LoVo (cell line): ENCODE results near the gene FKBP5.
"Not testable (repeated sequence)": the region's sequence is repeated elsewhere in the genome, so short reads cannot be mapped to it uniquely, and the experiment has no call there.

ENCODE experiments used
- DNase-seq: peaks from one replicate; pipeline ENCODE4 v3.0.0-alpha.2; 2016; ENCODE audit warnings: low spot score

FKBP5 gene

GRCh38 chr6:35583893-35584688 lies 104.6 kb downstream of the FKBP5 start:
- peak; percentile 72 for DNase-seq

- no peak for DNase-seq
Observed at GRCh38 chr6:35582315-35582714, 106.4 kb downstream of the FKBP5 start.

GRCh38 chr6:35581633-35582032 lies 107.1 kb downstream of the FKBP5 start:
- no peak for DNase-seq

DNA sequence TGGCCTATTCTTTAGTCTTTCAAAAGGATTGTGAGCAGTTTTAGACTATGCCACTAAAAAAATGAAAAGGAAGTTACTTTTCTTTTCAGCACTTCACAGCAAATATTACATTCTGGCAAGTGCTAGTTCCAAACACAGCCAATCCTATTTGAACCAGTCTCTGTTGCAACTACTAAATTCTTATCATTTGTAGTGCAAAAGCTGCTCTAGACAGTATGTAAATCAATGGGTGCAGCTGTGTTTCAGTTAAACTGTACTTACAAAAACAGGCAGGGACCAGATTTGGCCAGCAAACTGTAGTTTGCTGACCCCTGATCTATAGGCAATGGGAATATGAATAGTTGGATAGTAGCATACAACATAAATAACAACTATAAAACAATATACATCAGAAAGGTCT lies 107.9 kb downstream of the FKBP5 start:
- DNase-seq, result no peak

GRCh38 chr6:35576682-35577081 lies 112.0 kb downstream of the FKBP5 start:
- DNase-seq, result no peak

DNA sequence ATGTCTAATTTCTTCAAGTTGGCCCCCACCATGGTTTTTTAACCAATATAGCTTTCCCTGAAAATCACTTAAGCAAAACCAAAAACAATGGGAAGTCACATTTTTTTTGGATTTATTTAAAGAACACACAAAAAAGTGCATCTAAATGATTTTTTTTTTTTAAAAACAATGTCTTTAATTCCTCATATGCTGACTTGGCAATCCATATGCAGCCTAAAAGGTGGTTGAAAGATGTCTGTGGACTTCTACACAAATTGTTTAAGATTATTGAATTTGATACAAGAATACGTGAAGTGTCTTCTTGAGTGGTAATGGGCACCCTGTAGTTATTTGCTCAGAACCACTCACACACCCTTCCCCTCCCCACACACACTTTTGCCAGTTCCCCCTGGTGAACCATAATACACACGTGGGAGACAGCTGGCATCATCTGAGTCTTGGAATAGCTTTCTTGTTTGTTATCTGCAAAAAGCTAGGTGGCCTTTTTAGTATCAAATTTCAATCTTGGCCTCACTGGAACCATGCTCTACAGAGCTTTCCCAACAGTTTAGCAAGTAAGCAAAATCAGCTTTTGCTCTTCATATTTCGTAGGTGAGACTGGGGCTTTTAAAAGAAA lies 115.1 kb downstream of the FKBP5 start:
- DNase-seq, result no peak

GRCh38 chr6:35570885-35571330 lies 117.8 kb downstream of the FKBP5 start:
- DNase-seq, result not testable (repeated sequence)

DNA sequence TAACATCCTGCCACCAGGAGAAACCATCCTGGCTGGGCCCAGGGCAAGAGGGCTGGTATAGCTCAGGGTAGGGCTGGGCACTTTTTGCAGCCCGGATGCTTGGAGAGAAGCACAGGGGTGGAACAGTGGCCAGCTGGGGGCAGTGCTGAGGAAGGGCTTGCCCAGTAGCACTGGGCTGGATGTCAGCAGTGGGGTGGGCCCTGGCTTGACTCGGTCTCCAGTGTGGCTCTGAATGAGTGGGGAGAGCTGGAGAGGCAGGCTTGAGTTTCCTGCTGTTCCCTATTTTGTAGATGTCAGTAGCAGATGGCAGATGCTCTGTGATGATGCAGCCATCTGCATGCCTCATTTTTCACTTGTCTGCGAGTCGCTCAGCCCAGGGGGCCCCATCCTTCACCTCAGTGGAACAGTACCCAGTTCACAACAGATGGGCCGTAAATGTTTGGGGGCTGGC lies 119.7 kb downstream of the FKBP5 start:
- no peak for DNase-seq

DNA sequence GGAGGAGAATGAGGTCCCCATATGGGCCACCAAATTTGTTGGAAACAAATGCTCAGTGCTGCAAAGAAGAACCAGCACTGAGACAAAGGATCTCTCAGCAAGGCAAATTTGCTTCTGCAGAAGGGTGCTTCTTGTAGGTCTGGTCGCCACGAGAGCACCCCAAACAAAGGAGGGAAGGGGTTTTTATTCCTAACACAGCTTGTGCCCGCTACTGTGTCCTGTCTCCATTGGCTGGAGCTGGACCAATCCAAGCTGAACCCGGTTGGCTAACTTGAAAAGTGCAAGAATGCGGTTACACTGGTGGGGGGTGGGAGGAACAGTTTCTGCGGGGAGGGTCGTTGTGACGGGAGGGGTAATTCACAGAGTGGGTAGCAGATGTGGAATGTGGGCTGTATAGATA lies 121.9 kb downstream of the FKBP5 start:
- DNase-seq, result no peak

- no peak for DNase-seq
Observed at GRCh38 chr6:35564733-35565132, 124.0 kb downstream of the FKBP5 start.

DNA sequence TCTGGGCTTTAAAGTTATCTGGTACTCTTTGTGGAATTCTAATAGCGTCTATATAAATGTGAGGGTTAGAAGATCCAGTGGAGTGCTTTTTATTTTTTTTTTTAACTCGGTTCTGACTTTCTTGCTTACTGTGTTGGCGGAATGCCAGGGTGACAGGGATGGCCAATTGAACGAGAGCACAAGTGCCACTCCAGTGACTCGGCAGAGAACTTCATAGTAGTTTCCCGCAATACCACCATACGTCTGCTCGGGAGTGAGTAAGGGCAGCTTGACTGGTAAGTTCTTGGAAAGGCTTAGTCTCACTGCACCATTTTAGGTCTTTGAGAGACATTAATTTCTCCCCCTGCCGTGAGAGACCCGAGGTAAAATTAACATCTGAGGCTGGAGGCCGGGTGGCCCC lies 126.7 kb downstream of the FKBP5 start:
- no peak for DNase-seq

GRCh38 chr6:35561113-35561512 lies 127.6 kb downstream of the FKBP5 start:
- no peak for DNase-seq

DNA sequence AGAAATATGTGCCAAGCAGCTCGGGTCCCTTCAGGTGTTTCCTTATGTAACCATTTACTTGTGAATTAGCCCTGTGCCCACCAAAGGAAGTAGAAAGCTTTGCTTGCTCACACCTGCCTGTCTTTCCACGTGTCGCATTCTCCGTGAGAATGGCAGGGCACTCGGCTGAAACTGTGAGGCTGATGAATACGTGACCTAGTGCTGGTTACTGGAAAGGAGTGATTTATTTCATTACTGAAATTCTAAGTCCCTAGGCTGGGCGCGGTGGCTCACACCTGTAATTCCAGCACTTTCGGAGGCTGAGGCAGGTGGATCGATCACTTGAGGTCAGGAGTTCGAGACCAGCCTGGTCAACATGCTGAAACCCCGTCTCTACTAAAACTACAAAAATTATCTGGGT lies 130.1 kb downstream of the FKBP5 start:
- DNase-seq, result no peak

GRCh38 chr6:35557239-35557638 lies 131.5 kb downstream of the FKBP5 start:
- no peak for DNase-seq

- no peak for DNase-seq
Observed at GRCh38 chr6:35554811-35555210, 133.9 kb downstream of the FKBP5 start.

DNA sequence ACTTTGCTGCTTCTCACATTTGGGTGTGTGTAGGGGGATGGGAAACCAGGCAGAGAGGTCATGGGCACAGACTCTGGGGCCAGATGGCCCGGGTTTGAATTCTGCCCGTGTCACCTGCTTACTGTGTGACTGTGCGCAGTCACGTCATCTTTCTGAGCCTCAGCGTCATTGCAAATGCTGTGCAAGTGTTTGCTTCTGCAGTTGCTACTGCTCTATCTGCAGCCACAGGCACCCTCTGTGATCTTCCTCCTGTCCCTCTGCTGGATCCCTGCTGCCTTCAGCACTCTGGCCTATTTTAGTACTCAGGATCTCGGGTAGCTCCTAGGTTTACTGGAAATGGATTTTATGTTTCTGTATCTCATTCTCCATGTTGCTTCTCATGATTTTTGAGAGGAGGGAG lies 135.4 kb downstream of the FKBP5 start:
- DNase-seq, result no peak

- DNase-seq, result no peak
Observed at GRCh38 chr6:35552285-35552917, 136.3 kb downstream of the FKBP5 start.

- no peak for DNase-seq
Observed at GRCh38 chr6:35550437-35550836, 138.3 kb downstream of the FKBP5 start.

DNA sequence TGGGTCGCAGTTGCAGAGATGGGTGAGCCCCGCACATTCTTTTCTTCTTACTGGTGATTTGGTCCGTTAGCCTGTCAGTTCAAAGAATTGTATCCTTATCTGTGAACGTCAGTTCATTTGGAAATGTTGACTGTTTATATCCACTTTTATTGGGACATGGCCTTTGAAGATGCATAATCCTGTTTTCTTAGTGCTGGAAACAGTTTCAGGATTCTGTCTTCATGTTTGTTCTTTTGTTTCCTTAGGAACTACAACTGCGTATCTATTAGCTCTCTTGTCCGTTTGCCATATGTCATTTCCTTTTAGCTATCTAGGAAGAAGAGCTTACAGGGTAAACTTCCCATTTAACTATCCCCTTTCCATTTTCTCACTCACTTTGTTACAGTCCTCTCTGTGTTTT lies 141.0 kb downstream of the FKBP5 start:
- no peak for DNase-seq

DNA sequence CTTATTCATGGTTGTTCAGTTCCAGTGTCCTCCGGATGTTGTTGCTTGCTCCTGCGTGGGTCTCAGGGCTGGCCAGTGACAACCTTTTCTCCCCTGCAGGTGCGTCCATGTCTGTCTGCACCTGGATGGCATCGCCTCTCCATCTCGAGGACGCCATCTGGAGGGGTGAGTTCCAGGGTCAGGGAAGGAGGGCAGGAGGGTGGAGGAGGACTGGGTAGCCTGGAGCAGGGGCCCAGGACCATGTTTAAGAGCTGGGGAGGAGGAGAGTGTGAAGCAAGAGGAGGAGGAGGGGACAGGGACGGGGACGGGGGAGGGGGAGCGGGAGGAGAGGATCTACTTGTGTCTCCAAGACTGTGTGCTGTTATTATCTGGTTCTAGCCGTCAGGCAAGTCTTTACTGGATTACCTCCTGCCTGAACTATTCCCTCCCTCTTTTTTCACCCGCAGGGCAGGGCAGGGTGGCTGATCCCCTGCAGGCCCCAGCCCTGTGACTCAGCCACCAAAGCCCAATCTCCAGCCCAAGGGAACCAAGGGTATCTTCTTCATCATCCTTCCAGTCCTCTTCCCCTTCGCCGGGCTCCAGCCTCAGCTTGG lies 143.8 kb downstream of the FKBP5 start:
- no peak for DNase-seq

- DNase-seq, result no peak
Observed at GRCh38 chr6:35543459-35544193, 145.1 kb downstream of the FKBP5 start.

GRCh38 chr6:35541836-35542235 lies 146.9 kb downstream of the FKBP5 start:
- no peak for DNase-seq
